MM.1S (cell line): ENCODE results near the gene MBD3L2.

Experiments used
- DNase-seq: peaks from one replicate; pipeline ENCODE4 v3.0.0-alpha.2; 2015
- H2AFZ ChIP-seq: fragments of 300-600 bp; sonication (generic); 2 replicates; pipeline ENCODE4 v1.6.0; 2016; ENCODE audit warnings: antibody characterized with exemption, low read length
- H3F3A ChIP-seq: fragments of 300-600 bp; sonication (generic); 2 replicates; pipeline ENCODE4 v1.6.1; 2016; ENCODE audit warnings: mild to moderate bottlenecking, antibody characterized with exemption, low read length, moderate library complexity, mixed read lengths; ENCODE audit not compliant: insufficient read depth
- H3K27ac ChIP-seq: fragments of 300-600 bp; sonication (generic); 2 replicates; pipeline ENCODE4 v1.5.1; 2016; ENCODE audit warnings: mild to moderate bottlenecking, low read length
- H3K27me3 ChIP-seq: fragments of 300-600 bp; sonication (generic); replicated peaks from 2 replicates; pipeline ENCODE4 v1.6.0; 2016; ENCODE audit warnings: low read length; ENCODE audit not compliant: insufficient read depth
- H3K36me3 ChIP-seq: fragments of 300-600 bp; sonication (generic); replicated peaks from 2 replicates; pipeline ENCODE4 v1.6.1; 2016; ENCODE audit warnings: mild to moderate bottlenecking, low read length, mixed read lengths; ENCODE audit not compliant: insufficient read depth
- H3K4me1 ChIP-seq: fragments of 300-600 bp; sonication (generic); 2 replicates; pipeline ENCODE4 v1.6.1; 2016; ENCODE audit warnings: low read length, mixed read lengths
- H3K4me2 ChIP-seq: fragments of 300-600 bp; sonication (generic); 2 replicates; pipeline ENCODE4 v1.6.0; 2016; ENCODE audit warnings: low read depth, low read length
- H3K4me3 ChIP-seq: fragments of 300-600 bp; sonication (generic); 2 replicates; pipeline ENCODE4 v1.5.1; 2016; ENCODE audit warnings: low read length, mixed read lengths
- H3K79me2 ChIP-seq: fragments of 300-600 bp; sonication (generic); 2 replicates; pipeline ENCODE4 v1.6.1; 2016; ENCODE audit warnings: mixed run types, low read length, mixed read lengths
- H3K9ac ChIP-seq: fragments of 300-600 bp; sonication (generic); 2 replicates; pipeline ENCODE4 v1.6.1; 2016; ENCODE audit warnings: low read length, mixed read lengths
- H3K9me2 ChIP-seq: fragments of 300-600 bp; sonication (generic); replicated peaks from 2 replicates; pipeline ENCODE4 v1.6.1; 2016; ENCODE audit warnings: mild to moderate bottlenecking, low read length, mixed read lengths; ENCODE audit not compliant: insufficient read depth
- H3K9me3 ChIP-seq: fragments of 300-600 bp; sonication (generic); replicated peaks from 2 replicates; pipeline ENCODE4 v1.6.1; 2016; ENCODE audit warnings: mild to moderate bottlenecking, low read length, mixed read lengths; ENCODE audit not compliant: insufficient read depth
- H4K20me1 ChIP-seq: fragments of 300-600 bp; sonication (generic); 2 replicates; pipeline ENCODE4 v1.6.1; 2016; ENCODE audit warnings: mild to moderate bottlenecking, low read length, moderate library complexity, mixed read lengths; ENCODE audit not compliant: insufficient read depth
- CTCF ChIP-seq: fragments of 300-600 bp; sonication (generic); IDR thresholded peaks from 2 replicates; pipeline ENCODE4 v1.5.1; 2016; ENCODE audit warnings: antibody characterized with exemption, low read length, mixed read lengths
- EZH2 ChIP-seq: fragments of 300-600 bp; sonication (generic); optimal IDR thresholded peaks from 2 replicates; pipeline ENCODE3; 2017; ENCODE audit warnings: low read depth, mild to moderate bottlenecking, antibody characterized with exemption, low read length, mixed read lengths
- EZH2phosphoT487 ChIP-seq: fragments of 300-600 bp; sonication (generic); IDR thresholded peaks from 2 replicates; pipeline ENCODE4 v1.6.1; 2018; ENCODE audit warnings: antibody characterized with exemption, low read length

The MBD3L2 gene

GRCh38 chr19:7004313-7004931, 44.7 kb upstream of the MBD3L2 start:
- Histone ChIP-seq H3K9ac (no peak overlapping the region), H3K36me3 (no peaks in the 10 kb centered on the region), H3K79me2 (no peaks in the 10 kb centered on the region), H3K27me3 (peaks cover 63% of the 10 kb centered on the region), H3K9me3 (no peaks in the 10 kb centered on the region), H3F3A (no peaks in the 10 kb centered on the region), H4K20me1 (no peaks in the 10 kb centered on the region), H3K4me2 (no peak overlapping the region), H3K4me1 (no peaks in the 10 kb centered on the region; the same call in 1 of the 2 replicates), H3K27ac (no peak overlapping the region), H3K9me2 (no peaks in the 10 kb centered on the region), H3K4me3 (no peak overlapping the region), H2AFZ (no peak overlapping the region)
- peak; percentile 68 for DNase-seq
- no peak for TF ChIP-seq EZH2phosphoT487
- peak; percentile 90 for TF ChIP-seq CTCF

GRCh38 chr19:7006135-7006704, 42.9 kb upstream of the MBD3L2 start:
- no peaks in the 10 kb centered on the region for H3K9me2 ChIP-seq
- no peak overlapping the region for H3K9ac ChIP-seq
- H3K4me3 ChIP-seq: no peak overlapping the region; the same call in 1 of the 2 replicates
- H2AFZ ChIP-seq: peak overlapping the region; percentile 53
- peaks cover 56% of the 10 kb centered on the region for H3K27me3 ChIP-seq
- no peaks in the 10 kb centered on the region for H4K20me1 ChIP-seq
- H3K79me2 ChIP-seq: no peaks in the 10 kb centered on the region
- no peaks in the 10 kb centered on the region for H3K9me3 ChIP-seq
- H3K4me2 ChIP-seq: peak overlapping the region; percentile 7; the same call in 1 of the 2 replicates
- no peaks in the 10 kb centered on the region for H3F3A ChIP-seq
- TF ChIP-seq CTCF (no peak), EZH2 (no peak), EZH2phosphoT487 (no peak)
- DNase-seq: peak; percentile 27
- H3K27ac ChIP-seq: no peak overlapping the region
- peaks cover under 1% of the 10 kb centered on the region; the same call in 1 of the 2 replicates for H3K4me1 ChIP-seq
- no peaks in the 10 kb centered on the region for H3K36me3 ChIP-seq

DNA sequence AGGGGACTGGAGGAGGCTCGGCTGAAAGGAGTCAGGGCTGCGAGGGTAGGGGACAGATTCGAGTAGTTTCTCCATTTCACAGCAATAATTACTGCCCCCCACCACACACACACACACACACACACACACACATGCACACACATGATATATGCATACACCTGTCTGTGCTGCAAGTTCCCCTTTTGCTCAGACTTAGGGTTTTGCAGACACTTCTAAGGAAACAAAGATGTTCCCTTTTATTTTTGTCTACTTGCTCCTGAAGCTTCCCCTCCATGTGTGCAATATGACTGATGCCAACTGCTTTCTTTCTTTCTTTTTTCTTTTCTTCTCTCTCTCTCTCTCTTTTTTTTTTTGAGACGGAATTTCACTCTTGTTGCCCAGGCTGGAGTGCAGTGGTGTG, 41.3 kb upstream of the MBD3L2 start:
- Histone ChIP-seq H3K79me2 (no peaks in the 10 kb centered on the region), H3K4me2 (no peak overlapping the region), H3K9me3 (no peaks in the 10 kb centered on the region), H3K27ac (no peak overlapping the region), H3K9me2 (no peaks in the 10 kb centered on the region), H2AFZ (no peak overlapping the region), H3F3A (no peaks in the 10 kb centered on the region), H3K36me3 (no peaks in the 10 kb centered on the region), H3K4me1 (peaks cover 3% of the 10 kb centered on the region; the same call in 1 of the 2 replicates), H3K4me3 (no peak overlapping the region), H3K9ac (no peak overlapping the region), H3K27me3 (peaks cover 46% of the 10 kb centered on the region), H4K20me1 (no peaks in the 10 kb centered on the region)
- DNase-seq: no peak
- no peak for TF ChIP-seq EZH2phosphoT487
- no peak for TF ChIP-seq EZH2
- no peak for TF ChIP-seq CTCF
